GM21367 (cell line): ENCODE data around the gene RBP5.

Experiments
- ATAC-seq: cut with Tn5 transposase; IDR thresholded peaks from one replicate; pipeline ENCODE4 v1.9.1; 2021; ENCODE audit not compliant: unreplicated experiment

The RBP5 gene

DNA sequence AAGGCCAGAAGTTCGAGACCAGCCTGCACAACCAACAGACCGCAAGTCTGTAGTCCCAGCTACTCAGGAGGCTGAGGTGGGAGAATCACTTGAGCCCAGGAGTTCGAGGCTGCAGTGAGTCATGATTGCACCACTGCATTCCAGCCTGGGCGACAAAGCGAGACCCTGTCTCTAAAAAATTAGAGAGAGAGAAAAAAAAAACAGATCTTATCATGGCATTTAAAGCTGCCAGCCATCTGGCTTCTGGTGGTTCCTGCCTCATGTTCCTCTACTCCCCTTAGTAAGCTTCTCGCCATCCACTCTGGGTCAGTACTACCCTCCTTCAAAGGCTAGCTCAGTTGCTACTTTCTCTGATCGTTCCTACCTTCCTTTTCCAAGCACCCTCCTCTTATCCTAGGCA, 17.5 kb upstream of the RBP5 start:
- no peak for ATAC-seq

DNA sequence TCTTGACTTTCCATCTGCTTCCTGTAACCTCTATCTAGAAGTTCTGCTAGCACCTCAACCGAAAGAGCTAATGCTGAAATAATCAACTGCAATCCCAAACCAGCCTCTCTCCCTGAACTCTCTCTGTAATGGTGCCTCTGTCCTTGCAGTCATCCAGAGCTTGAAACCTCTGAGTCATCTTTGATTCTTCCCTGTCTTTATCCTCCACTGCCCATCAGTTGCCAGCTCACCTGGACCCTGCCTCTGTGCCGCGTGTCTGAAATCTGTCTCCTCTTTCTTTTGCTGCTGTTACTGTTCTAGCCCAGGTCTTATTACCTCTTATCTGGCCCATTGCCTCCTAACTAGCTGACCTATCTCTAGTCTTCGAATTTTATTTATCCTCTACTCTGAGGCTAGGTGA, 17.0 kb upstream of the RBP5 start:
- no peak for ATAC-seq

DNA sequence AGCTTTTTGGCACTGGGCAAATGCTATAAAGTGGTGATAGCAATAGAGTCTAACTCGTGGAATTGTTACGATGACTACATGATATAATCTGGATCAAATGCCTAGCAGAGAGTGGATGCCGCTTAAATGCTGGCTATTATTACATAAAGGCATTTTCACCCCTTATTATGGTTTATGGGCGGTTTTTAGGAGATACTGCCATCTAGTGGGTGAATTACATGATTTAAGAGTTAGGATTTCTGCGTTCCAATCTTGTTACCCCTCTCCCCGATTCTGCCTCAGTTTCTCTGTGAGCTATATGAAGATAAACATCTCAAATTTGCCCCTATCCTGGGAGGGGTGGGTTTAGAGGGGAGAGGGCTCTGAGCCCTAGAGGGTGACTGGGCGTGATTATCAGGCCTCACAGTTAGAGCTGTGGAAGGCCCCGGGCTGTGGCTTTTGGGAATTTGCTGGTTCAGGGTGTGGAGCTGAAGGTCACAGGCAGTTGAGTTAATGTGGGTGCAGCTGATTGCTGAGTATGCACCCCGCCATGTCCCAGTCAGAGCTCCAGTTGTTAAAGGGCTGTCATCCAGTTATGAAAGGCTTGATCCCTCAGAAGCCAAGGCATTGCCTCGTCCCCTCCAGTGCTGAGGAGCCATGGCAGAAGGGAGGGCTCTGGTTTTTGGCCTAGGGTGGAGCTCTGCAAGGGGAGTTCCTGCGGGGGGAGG, 15.9 kb upstream of the RBP5 start:
- no peak for ATAC-seq

DNA sequence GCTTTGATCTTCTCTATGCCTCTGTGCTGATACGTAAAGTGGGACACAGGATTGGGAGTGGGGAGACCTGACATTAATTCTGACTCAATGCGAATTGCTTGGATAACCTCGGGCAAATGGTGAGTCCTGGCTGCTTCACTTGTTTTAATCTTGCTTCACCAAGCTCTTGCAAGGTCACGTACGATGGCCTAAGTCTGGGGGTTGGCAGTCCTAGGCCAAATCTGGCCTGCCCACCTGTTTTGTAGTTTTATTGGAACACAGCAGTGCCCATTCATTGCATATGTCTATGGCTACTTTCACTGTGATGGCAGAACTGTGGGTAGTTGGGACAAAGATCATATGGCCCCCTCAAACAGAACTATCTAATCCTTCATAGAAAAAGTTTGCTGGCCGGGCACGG, 14.9 kb upstream of the RBP5 start:
- ATAC-seq, result no peak

DNA sequence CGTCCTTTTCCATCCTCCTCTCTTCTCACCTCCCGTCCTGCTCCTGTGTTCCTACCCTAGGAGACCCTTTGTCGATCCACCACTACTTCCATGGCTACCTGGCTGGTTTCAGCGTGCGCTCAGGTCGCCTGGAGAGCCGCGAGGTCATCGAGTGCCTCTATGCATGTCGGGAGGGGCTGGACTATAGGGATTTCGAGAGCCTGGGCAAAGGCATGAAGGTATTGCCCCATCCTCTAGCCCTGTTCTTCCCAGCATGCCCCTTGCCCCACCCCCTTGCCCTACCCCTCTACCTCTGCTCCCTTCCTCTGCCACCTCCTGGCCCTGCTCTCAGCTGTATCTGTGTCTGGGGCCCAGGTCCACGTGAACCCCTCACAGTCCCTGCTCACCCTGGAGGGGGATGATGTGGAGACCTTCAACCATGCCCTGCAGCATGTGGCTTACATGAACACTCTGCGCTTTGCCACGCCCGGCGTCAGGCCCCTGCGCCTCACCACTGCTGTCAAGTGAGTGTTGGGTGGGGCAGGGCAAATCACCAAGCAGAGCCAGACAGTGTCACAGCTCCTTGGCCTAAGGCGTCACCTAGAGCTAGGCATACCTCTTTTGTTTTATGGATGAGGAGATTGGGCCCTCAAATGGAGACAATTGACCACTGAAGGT, 14.2 kb upstream of the RBP5 start:
- no peak for ATAC-seq

DNA sequence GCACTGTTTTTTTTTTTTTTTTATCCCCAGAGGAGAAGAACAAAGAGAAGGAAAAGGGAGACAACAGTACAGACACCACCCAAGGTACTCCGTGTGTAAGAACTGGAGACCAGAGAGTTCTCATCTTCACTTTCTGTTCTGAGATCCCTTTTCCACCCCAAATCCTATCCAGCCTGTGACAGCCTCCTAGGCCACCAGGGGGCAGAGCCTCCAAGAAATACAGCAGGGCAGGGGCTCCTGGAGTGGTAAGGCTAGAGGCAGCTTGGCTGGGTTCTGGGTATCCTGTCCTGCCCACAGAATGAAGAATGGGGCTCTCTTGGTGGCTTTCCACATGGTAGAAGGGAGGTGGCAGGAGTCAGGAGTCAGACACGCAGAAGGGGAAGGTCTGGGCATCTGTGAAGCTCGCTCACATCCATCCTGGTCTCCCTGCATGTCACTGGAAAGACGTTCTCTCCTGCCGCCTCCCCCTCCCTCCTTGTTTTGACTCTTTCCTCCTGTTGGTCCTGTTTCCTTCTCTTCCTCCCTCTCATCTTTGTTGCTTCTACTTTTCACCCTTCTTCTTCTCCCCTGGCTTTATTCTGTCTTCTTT, 13.5 kb upstream of the RBP5 start:
- no peak for ATAC-seq

DNA sequence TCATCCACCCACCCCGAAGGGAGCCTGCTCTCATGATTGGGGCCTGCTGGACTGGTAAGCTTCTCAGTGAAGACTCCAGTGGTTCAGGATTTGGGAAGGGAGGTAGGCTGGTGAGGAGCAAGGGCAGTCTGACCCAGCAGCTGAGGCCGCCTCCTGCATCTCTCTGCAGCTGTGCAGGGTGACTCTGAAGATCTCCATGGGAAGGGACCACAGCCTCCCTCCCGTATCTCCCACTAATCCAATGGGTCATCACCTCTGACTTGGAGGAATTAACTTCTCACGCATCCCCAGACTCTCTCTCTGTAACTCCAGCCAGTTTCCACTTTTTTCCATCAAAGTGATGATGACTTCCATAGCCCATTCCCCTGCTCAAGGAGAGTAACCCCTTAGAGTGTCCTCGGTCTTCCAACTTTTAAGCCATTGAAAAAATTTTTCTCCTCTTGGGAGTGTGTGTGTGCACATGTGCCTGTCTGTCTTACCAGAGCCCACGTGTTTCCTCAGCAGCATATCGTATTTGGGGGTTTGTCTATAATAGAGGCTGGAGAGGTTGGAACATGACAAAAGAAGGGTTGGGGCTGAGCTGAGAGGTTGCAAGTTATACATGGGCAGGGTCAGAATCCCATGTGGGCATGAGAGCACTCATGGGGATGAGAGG, 12.8 kb upstream of the RBP5 start:
- no peak for ATAC-seq

DNA sequence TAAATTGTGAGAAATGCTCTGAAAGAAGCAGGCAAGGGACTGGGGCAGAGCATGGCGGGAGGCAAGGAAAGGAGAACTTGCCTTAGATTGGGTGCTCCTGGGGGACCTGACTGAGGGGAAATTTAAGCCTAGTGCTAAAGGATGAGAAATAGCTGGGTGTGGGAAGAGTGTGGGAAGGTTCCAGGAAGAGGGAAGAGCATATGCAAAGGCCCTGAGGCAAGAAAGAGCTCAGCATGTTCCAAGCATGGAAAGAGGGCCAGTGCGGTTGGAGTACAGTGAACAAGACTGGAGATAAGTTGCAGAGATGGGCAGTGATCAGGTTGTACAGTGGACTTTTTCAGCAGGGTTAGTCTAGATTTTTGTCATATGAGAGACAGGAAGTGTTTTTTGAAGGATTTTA, 10.5 kb upstream of the RBP5 start:
- ATAC-seq, result no peak

DNA sequence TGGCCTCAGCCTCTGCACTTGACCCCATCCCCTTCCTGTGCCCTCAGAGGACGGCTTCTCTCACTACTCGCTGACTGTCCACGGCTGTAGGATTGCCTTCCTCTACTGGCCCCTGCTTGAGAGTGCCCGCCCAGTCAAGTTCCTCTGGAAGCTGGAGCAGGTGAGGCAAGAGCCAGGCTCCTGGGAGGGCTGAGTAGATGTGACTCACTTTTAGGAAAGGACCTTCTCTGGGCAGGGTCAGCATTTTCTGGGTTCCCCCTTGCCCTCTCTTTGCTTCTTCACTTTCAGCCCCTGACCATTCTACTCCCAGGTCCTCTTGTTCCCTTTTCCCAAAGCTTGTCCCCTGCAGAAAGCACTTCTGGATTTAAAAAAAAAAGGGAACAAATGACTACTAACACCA, 9.2 kb upstream of the RBP5 start:
- ATAC-seq, result no peak

DNA sequence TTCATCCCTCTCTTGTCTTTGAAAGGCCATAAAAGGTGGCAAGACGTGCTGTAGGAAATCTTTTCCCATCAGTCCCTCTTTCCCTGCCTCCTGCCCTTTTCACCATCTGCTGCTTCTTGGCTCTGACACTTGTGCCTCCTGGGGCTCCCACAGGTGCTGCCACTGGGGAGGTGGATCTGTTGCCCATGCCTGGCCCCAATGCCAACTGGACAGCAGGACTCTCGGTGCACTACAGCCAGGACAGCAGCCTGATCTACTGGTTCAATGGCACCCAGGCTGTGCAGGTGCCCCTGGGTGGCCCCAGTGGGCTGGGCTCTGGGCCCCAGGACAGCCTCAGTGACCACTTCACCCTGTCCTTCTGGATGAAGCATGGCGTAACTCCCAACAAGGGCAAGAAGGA, 8.0 kb upstream of the RBP5 start:
- no peak for ATAC-seq

DNA sequence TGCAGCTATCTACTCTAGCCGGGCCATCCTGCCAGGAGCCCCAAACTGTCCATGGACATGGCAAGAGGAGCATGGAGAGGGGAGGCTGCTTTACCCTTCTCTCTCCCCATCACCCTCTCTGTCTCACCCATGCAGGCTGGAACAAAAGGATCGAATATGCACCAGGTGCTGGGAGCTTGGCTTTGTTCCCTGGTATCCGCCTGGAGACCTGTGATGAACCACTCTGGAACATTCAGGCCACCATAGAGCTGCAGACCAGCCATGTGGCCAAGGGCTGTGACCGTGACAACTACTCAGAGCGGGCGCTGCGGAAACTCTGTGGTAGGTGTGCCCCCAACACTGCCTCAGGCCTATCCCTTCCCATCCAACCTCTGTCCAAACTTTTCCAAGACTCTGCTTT, 7.4 kb upstream of the RBP5 start:
- no peak for ATAC-seq

DNA sequence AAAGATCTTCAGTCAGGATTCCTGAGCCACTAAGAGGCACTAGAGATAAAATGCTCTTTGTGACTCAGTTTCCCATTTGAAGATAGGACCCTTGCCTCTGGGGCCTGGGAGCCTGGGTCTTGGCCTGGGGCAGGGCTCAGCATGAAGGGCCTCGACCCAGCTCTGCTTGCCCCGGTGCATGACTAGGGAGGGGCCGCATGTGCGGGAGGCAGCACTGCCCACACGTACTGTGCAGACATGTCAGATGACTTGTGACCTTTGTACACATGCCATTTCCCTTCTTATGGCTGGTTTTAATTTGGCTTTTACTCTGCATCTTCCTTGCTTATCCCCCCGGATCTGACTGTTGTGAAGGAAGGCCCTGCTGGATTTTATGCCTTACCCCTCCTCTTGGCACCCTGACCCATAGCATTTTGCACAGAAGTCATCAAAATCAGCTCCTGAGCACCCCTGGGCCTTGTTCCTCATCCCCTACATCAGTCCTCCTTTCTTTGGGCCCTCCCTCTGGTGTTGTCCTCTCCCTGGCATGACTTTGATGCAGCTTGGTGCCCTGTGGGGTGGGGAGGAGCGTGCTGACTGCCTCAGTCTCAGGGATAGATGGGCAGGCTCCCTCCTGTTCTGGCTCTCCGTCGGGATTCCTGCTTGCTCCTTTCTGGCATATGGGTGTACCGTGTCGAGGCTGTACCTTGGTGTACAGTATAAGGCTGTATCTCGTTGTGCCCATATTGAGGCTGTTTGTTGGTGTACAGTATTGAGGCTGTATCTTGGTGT, 5.9 kb upstream of the RBP5 start:
- ATAC-seq, result no peak

DNA sequence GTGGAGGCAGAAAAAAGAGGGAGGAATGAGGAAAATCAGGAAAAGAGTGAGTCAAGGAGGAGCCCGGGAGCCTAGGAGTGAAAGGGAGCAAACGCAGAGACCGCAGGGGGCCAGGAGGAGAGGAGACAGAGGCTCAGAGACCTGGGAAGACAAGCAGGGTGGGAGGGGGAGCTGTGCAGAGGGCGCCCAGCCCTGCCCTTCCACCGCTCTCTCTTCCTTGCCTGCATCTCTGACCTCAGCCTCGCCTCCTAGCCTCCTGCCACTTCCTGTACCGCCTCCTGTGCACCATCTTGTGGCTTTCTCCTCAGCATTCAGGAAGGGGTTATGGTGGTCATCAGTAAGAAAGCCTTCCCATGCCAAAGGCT, 2.8 kb upstream of the RBP5 start:
- no peak for ATAC-seq

DNA sequence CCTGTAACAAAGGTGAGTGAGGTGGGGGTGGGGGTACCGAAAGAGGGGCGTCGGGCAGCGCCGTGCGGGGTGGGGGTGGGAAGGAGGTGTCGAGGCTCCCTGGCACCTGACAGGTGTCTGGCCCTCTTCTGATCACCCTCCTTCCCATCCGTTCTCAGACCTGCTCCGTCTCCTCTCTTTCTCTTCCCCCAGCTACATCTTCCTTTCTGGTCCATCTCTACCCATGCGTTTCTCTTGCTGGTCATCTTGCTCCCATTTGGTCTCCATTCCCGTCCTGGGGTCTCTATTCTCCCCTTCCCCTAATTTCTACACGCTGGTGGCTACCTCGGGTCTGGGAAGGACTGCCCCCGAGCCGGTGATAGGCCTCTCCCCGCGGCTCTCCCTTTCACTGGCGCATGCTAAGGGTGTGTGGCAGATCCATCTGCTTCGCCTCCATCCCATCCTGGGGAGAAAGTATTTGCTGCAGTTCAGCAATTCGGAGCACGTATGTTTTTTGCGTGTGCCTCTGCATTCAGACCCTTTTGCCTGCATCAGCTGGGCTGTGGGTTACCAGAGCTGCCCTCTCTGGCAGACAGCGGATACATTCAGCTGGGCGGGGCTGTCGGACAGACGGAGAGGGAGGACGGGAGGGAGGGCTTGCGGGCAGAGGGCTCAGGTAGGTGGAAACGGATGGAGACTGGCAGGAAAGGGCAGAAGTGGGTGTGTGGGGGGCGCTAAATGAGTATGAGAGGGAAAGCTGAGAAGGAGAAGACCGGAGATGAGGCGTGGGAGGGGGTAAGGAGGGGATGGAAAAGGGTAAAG, 2.2 kb upstream of the RBP5 start:
- ATAC-seq, result no peak

DNA sequence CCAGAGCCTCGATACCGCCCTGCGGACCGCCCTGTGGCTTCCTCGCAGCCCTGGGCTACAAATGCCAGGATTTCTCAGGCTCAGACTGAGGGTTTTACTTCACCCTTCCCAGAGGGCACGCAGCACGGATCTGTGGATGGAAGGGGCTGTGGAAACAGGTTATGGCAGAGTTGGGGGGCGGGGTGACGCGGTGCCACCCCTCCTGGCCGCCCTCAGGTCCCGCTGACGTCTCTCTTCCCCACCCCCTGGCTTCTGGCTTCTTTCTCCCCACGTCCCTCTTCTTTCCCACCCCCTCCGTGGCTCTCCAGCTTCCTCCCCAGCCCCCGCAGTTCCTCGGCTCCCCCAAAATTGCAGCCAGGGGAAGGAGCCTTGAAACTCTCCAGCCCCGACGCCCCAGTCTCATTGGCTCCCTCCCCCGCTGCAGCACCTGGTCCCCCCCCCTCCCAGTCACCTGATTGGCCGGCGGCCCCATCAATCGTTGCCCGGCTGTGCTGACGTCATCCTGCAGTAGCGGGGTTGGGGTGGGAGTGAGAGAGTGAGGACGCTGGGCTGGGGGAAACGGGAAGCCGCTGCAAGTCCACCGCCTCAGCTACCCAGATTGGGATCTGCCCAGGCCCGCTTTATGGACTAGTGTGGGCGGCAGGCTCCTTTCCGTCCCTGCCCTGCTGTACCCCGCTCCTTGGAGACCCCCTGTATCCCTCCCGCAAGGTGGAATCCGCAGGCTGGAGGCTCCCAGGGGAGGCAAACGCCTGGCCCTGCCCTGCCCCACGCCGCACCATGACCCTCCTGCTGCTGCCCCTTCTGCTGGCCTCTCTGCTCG, 1.4 kb upstream of the RBP5 start, which contains the start of gene CLSTN3:
Gene CLSTN3 (plus strand): TSS at position 500 of the 820 bp plus-strand sequence. CDS start 278 bp downstream, at position 778.
- peak; percentile 56 for ATAC-seq

DNA sequence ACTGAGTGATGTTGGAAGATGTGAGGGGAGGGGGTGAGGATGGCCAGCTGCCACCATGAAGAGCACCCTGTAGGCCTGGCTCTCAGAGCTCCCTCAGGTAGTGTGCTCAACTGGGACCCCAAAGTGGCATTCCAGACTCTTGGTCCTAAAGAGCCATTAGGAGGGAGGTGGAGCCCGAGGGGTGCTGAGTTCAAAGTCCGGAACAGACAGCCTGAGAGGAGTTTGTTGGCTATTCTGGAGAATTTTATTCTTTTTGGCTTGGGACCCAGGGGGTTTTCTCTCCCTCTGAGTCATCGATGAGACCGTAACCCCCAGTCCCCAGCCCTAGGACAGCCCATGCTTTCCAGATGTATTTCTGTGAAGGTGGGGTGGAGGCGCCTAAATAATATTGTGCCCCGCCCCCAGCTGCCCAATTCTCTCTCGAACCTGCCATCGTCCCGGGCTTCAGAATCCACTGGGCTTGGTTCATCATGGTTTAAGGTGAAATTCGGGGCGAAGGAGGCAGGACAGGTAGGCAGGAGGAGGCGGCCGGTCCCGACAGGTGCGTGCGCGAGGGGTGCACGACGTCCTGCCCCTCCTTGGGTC, 690 bp upstream of the RBP5 start:
- ATAC-seq, result no peak

DNA sequence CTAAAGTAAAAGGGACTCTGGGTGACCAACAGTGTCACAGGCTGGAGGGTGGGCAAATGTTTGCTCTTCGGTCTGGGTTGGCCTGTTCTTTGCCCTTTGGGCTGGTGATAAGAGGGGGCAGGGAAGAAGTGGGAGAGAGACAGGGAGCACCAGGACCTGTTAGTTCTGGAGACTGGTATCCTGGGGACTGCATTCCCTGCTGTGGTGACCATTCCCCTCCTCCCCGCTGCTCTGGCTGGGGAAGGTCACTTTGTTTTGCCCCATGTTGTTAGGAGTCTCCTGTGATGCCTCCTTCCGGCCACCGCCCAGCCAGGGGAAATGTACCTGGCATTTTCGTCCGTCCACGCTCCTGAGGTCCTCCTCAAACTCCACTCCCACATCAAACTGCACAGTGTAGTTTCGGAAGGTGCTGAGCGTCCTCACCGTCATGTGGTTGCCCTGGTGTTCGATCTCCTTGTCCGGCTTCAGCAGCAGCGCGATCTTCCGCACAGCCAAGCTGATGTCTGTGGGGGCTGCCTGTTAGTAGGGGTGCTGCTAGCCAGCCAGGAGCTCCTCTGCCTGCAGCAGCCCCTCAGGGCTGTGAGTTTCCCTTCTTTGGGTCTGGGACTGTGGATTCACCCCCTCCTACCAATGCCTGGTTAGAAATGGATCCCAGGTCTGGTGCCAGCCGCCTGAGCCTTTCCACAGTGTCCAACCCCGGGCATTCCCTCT, 618 bp downstream of the RBP5 start:
- no peak for ATAC-seq

DNA sequence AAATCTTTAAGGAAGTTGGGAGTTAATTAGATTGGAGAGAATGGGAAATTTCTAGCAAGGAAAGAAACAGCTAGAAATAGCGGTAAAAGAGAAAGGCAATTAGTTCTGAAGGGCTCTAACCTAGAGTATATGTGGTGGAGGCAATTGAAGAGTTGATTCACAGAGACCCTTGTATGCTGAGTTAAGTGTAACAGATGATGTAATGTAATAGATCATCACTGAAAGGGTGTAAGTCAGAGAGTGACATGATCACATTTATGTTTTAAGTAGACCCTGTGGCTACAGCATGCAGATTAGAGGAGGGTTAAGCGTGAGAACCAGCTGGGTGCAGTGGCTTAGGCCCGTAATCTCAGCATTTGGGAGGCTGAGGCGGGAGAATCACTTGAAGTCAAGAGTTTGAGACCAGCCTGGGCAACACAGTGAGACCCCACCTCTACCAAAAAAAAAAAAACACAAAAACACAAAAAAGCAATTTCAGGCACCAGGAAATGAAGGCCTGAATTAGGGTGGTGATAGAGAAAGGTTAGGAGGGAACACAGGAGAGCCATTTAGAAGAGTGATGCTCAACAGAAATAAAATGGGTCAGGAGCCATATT, 3.0 kb downstream of the RBP5 start:
- ATAC-seq, result no peak
